HG02798 (cell line): ENCODE results near the gene CHDH.

ENCODE experiments used
- ATAC-seq: cut with Tn5 transposase; IDR thresholded peaks from one replicate; pipeline ENCODE4 v1.9.1; 2021; ENCODE audit warnings: mild to moderate bottlenecking; ENCODE audit not compliant: unreplicated experiment, poor library complexity

The CHDH gene

DNA sequence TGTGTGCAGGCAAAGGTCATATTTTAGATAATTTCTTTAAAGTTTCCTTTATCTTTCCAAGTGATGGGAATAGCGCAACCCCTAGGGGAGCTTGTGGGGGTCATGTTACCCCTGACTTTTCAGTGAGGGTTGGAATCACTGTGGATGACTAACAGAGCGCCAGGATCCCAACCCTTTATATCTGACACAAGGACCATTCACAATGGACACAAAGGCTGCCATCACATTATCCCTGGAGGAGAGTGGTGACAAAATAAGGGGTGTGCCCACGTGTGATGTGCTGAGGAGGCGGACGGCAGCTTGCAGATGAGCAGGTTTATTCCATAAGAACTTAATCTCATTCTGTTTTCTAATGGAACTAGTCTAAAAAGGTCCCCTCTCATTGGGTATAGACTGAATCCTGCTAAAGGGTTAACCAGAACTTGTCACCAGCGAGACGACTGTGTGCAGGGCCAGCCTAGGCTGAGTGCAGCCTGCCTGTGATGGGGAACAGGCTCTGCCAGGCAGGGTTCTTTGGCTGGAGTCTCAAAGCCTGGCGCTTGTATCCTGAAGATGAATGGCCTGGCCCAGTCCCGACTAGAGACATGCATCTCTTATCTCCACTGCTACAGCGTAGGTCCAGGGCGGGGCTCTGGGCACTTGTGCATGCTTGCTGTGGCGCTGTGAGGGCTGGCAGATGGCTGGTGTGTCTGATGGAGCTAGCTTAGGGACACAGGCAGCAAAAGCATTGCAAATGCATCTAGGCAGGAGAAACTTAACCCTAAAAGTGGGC, 50.2 kb downstream of the CHDH start:
- no peak for ATAC-seq

DNA sequence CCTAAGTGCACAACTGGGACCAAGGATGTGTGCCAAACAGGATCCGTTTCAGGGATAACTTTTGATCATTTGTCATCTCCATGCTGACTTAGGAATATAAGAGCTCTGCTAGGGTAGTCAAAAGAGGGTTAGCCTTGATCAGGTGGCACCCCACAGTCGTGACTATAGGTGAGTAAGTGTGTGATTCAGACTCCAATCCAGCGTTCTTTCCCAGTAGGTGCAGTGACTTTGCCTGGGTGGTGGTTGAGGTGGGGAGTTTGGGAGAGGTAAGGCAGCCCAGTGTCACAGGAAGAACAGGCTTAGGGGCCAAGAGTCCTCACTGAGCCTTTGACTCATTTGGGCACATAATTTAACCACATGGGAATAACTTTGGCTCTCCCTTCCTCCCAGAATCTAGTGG, 51.0 kb downstream of the CHDH start:
- ATAC-seq = no peak

DNA sequence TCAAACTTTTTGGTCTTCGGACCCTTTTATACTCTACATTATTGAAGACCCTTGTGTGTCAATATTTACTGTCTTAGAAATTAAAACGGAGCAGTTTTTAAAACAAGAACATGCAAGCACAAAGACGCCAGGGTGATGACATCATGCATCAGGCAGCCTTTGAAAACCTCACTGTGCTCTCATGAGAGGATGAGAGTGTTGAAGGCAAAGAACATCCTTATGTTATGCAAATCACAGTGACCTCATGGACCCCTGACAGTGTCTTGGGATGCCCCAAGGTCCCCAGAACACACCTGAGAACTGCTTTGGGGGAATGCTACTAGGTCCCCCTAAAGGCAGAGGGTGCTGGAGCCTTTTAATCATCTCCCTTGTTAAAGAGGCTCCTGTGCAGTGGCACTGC, 51.6 kb downstream of the CHDH start:
- ATAC-seq = no peak

DNA sequence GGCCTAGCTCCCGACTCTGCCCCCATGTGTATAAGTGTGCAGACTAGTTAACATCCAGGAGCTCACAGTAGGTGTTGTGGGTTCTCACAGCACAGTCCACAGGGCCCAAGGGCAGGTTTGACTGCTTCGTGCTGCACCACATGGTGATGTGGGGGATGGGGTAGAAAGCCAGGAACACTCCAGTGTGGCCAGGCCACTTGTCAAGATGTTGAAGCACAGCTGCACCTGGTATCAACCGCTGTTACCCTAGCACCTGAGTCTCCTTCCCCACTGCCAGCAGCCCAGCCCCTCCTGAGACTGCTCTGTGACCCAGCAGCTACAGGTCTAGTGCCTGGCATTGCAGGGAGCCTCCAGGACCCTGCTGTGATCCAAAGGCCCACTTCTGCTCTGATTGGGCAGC, 53.4 kb downstream of the CHDH start:
- ATAC-seq = no peak

GRCh38 chr3:53791317-53791716, 54.9 kb downstream of the CHDH start:
- no peak for ATAC-seq

- ATAC-seq = no peak
These were observed 55.7 kb downstream of the CHDH start for GRCh38 chr3:53790470-53790869.

GRCh38 chr3:53789459-53789858, 56.8 kb downstream of the CHDH start:
- no peak for ATAC-seq

- ATAC-seq = no peak
These were observed 58.2 kb downstream of the CHDH start for GRCh38 chr3:53788038-53788437.

DNA sequence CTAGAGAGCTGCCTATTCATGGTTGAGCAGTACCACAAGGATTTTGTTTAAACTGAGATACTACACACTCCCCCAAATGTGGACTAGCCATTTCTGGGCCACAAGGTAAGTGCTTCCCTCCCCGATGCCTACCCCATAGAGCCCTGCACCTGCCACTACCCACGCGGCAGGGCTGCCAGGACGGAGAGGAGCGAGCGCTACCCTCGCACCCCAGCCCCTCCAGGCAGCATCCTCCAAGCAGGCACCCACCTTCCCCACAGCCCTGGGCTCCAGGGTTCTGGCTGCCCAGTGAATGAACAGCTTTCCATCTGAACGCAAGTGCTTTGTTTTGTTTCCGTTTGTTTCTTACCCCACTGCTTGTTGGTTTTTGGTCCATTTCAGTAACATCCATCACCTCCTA, 59.2 kb downstream of the CHDH start:
- no peak for ATAC-seq

GRCh38 chr3:53780806-53781205, 65.4 kb downstream of the CHDH start:
- ATAC-seq = no peak

DNA sequence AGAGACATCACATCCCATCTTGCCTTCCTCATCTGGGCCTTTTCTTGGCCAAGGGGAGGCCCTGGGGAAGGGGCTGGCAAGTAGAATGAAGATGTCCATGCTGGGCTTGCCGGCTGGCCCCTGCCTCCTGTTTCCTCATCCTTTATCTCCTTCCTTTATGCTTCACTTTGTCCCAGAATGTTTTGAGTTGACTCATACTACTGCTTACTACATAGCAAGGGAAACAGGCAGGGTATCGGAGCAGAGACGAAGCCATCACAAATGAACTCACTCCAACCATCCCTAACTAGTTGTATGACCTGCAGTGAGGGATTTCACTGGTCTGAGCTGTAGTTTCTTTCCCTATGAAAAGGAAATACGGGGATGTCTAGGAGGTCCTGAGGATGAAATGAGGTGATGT, 66.0 kb downstream of the CHDH start:
- no peak for ATAC-seq

DNA sequence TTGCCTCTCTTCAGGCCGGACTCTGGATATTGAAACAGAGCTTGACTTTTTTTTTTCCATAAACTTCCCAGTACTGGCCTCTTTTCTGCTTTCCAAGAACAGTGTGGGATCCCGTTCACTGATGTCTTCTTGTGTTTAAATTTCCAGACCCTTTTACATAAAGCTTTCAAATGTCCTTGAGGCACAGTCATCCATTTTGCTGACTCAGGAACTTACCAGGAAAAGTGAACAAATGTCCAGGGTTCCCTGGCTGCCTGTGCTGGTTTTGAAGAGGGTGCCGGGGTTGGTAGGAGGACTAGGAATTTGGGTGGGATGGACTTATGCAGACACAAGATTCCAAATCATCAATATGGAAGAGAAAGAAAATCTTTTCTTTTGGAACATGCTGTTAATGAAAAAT, 68.1 kb downstream of the CHDH start:
- no peak for ATAC-seq

- ATAC-seq = no peak
These were observed 68.8 kb downstream of the CHDH start for GRCh38 chr3:53777468-53777867.

GRCh38 chr3:53776494-53777101, 69.6 kb downstream of the CHDH start:
- ATAC-seq = no peak

DNA sequence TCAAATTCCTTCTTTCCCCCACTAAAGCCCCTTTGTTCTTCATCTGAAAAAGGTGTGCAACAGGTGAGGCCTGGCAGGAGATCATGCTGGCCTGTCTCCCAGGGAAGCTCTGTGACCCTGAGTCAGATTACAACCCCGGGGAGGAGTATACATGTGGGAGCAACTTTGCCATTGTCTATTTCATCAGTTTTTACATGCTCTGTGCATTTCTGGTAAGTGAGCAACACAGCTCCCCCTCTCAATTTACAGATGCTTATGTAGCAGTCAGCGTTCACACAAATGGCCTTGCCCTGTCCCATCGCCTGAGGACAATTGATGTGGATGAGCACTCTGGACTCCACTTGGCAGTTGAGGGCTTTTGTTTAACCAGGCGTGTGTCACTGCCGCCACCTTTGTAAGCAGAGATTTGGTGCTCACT, 70.4 kb downstream of the CHDH start:
- no peak for ATAC-seq

GRCh38 chr3:53775018-53775417, 71.2 kb downstream of the CHDH start:
- no peak for ATAC-seq

DNA sequence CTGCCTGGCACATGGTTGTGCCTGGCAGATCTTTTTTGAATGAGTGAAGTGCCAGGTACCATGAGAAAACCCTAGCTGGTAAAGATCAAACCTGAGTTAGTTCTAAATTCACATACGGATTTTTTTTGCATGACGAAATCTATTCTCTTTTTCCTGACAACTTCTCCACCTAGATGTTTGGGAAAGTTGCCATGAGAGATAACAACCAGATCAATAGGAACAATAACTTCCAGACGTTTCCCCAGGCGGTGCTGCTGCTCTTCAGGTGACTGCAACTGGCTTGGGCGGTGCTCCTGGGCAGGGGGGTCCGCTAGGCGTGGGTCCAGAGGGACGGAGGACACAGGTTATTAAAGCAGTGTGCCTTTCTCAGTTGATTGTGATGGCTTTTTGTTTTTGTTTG, 71.8 kb downstream of the CHDH start:
- no peak for ATAC-seq

GRCh38 chr3:53773611-53774368, 72.4 kb downstream of the CHDH start:
- peak; percentile 88 for ATAC-seq

DNA sequence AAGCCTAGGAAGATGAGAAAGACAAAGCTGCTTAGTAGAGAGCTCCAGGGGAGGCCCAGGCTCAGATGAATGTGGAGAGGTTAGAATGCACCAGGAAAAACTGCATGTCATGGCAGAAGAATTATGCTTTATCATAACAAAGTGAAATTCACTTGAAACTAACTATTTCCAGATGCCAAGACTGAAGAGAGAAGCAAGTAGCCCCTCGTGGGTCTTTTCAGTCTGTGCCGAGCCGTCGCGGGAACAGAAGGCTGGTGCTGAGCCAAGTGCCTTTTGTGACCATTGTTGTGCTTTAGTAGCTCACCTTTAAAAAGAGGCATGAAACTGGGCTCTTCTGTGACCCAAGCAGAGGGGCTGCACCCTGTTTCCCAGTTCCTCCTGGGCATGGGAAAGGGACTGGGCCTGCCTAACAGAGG, 73.2 kb downstream of the CHDH start:
- ATAC-seq = no peak

GRCh38 chr3:53772562-53772961, 73.7 kb downstream of the CHDH start:
- ATAC-seq = no peak
